GM19193 (cell line): ENCODE measurements around the gene KCTD18.

ENCODE experiments used
- POLR2A ChIP-seq: IDR thresholded peaks from 4 replicates; pipeline ENCODE4 v1.6.1; 2011; ENCODE audit not compliant: insufficient read depth, insufficient read length; ENCODE audit errors: extremely low read depth

Gene KCTD18

GRCh38 chr2:200470230-200470629, 39.6 kb downstream of the KCTD18 start:
- no peak for TF ChIP-seq POLR2A

- TF ChIP-seq POLR2A = no peak
These were observed 40.1 kb downstream of the KCTD18 start for GRCh38 chr2:200469708-200470211.

- no peak for TF ChIP-seq POLR2A
These were observed 41.8 kb downstream of the KCTD18 start for GRCh38 chr2:200467806-200468681.

GRCh38 chr2:200466425-200467418, 43.1 kb downstream of the KCTD18 start:
- TF ChIP-seq POLR2A = no peak

- TF ChIP-seq POLR2A = no peak
These were observed 46.4 kb downstream of the KCTD18 start for GRCh38 chr2:200463452-200463851.

GRCh38 chr2:200461846-200462710, 47.8 kb downstream of the KCTD18 start:
- TF ChIP-seq POLR2A = no peak

- TF ChIP-seq POLR2A = no peak
These were observed 50.8 kb downstream of the KCTD18 start for GRCh38 chr2:200459101-200459500.

GRCh38 chr2:200456567-200456966, 53.3 kb downstream of the KCTD18 start:
- no peak for TF ChIP-seq POLR2A

GRCh38 chr2:200455958-200456421, 53.9 kb downstream of the KCTD18 start:
- TF ChIP-seq POLR2A = no peak

GRCh38 chr2:200454927-200455801, 54.7 kb downstream of the KCTD18 start:
- no peak for TF ChIP-seq POLR2A

GRCh38 chr2:200453853-200454534, 55.9 kb downstream of the KCTD18 start:
- no peak for TF ChIP-seq POLR2A

- TF ChIP-seq POLR2A = no peak
These were observed 56.6 kb downstream of the KCTD18 start for GRCh38 chr2:200453142-200453852.
